Measurements from ENCODE around the gene TMEM229A. TPM values are rescaled to one million over a fixed set of nuclear protein-coding genes. Genes with fewer than 3 reads are reported as not detected.
"Not testable (repeated sequence)": the region's sequence is repeated elsewhere in the genome, so short reads cannot be mapped to it uniquely, and the experiment has no call there.

The TMEM229A gene
- polyA plus RNA-seq (ENCODE audit: insufficient read length in 3 of 3): under 1 TPM; 0.12 to 0.19 (median 0.16) TPM

GRCh38 chr7:124032369-124033094, at the start of gene TMEM229A:
Gene TMEM229A, minus strand, starts transcription at chr7:124033067. Its CDS starts 64 bp downstream, at chr7:124033003.
- DNase-seq (ENCODE audit: low read depth in 3 of 3, low spot score in 2 of 3): no peak

GRCh38 chr7:124082234-124082633, 49.4 kb upstream of the TMEM229A start:
- DNase-seq (ENCODE audit: low read depth in 3 of 3, low spot score in 2 of 3): not testable (repeated sequence)

- no peak for DNase-seq (ENCODE audit: low read depth in 3 of 3, low spot score in 2 of 3)
These were observed 44.7 kb upstream of the TMEM229A start for GRCh38 chr7:124077546-124077945.

GRCh38 chr7:124076841-124077240, 44.0 kb upstream of the TMEM229A start:
- no peak for DNase-seq (ENCODE audit: low read depth in 3 of 3, low spot score in 2 of 3)

- no peak for DNase-seq (ENCODE audit: low read depth in 3 of 3, low spot score in 2 of 3)
These were observed 41.1 kb upstream of the TMEM229A start for GRCh38 chr7:124074007-124074406.

- no peak for DNase-seq (ENCODE audit: low read depth in 3 of 3, low spot score in 2 of 3)
These were observed 40.4 kb upstream of the TMEM229A start for GRCh38 chr7:124073310-124073645.

- DNase-seq (ENCODE audit: low read depth in 3 of 3, low spot score in 2 of 3): no peak
These were observed 39.9 kb upstream of the TMEM229A start for GRCh38 chr7:124072603-124073309.

GRCh38 chr7:124071843-124072242, 39.0 kb upstream of the TMEM229A start:
- DNase-seq (ENCODE audit: low read depth in 3 of 3, low spot score in 2 of 3): no peak

GRCh38 chr7:124062171-124062570, 29.3 kb upstream of the TMEM229A start:
- DNase-seq (ENCODE audit: low read depth in 3 of 3, low spot score in 2 of 3): no peak

GRCh38 chr7:124060528-124060927, 27.7 kb upstream of the TMEM229A start:
- DNase-seq (ENCODE audit: low read depth in 3 of 3, low spot score in 2 of 3): no peak

- DNase-seq (ENCODE audit: low read depth in 3 of 3, low spot score in 2 of 3): no peak
These were observed 26.5 kb upstream of the TMEM229A start for GRCh38 chr7:124059375-124059774.

- no peak for DNase-seq (ENCODE audit: low read depth in 3 of 3, low spot score in 2 of 3)
These were observed 25.6 kb upstream of the TMEM229A start for GRCh38 chr7:124058515-124058914.

GRCh38 chr7:124057872-124058271, 25.0 kb upstream of the TMEM229A start:
- DNase-seq (ENCODE audit: low read depth in 3 of 3, low spot score in 2 of 3): no peak

- no peak for DNase-seq (ENCODE audit: low read depth in 3 of 3, low spot score in 2 of 3)
These were observed 23.4 kb upstream of the TMEM229A start for GRCh38 chr7:124056234-124056633.

- DNase-seq (ENCODE audit: low read depth in 3 of 3, low spot score in 2 of 3): no peak
These were observed 19.0 kb upstream of the TMEM229A start for GRCh38 chr7:124051681-124052377.

GRCh38 chr7:124042826-124043225, 10.0 kb upstream of the TMEM229A start:
- DNase-seq (ENCODE audit: low read depth in 3 of 3, low spot score in 2 of 3): no peak

GRCh38 chr7:124041439-124041838, 8.6 kb upstream of the TMEM229A start:
- no peak for DNase-seq (ENCODE audit: low read depth in 3 of 3, low spot score in 2 of 3)

- DNase-seq (ENCODE audit: low read depth in 3 of 3, low spot score in 2 of 3): not testable (repeated sequence)
These were observed 5.0 kb upstream of the TMEM229A start for GRCh38 chr7:124037902-124038301.

- no peak for DNase-seq (ENCODE audit: low read depth in 3 of 3, low spot score in 2 of 3)
These were observed 2.8 kb upstream of the TMEM229A start for GRCh38 chr7:124035706-124036105.

- DNase-seq (ENCODE audit: low read depth in 3 of 3, low spot score in 2 of 3): no peak
These were observed 1.9 kb upstream of the TMEM229A start for GRCh38 chr7:124034754-124035100.

Measured in right renal cortex interstitium (tissue), 3 donors.